ENCODE results near the gene HCN1.

DNA sequence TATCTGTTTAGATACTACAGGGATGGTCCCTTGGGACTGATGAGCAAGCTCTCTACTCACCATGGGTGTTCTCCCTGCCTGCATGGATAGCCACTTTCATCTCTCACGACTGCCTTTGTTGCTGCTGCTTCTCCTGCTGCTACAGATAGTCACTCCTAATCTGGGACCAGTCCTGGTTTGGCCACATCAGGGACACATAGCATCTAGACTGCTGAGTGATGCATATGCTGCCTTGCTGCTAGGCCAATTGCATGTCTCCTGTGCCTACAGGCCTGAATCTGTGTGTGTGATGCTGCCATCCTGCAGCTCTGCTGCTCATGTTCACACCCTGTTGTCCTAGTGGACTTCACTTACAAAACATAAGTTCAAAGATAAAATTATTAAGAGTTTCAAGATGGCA is 297.1 kb downstream of the HCN1 start:
- TF ChIP-seq, protein P1, sequence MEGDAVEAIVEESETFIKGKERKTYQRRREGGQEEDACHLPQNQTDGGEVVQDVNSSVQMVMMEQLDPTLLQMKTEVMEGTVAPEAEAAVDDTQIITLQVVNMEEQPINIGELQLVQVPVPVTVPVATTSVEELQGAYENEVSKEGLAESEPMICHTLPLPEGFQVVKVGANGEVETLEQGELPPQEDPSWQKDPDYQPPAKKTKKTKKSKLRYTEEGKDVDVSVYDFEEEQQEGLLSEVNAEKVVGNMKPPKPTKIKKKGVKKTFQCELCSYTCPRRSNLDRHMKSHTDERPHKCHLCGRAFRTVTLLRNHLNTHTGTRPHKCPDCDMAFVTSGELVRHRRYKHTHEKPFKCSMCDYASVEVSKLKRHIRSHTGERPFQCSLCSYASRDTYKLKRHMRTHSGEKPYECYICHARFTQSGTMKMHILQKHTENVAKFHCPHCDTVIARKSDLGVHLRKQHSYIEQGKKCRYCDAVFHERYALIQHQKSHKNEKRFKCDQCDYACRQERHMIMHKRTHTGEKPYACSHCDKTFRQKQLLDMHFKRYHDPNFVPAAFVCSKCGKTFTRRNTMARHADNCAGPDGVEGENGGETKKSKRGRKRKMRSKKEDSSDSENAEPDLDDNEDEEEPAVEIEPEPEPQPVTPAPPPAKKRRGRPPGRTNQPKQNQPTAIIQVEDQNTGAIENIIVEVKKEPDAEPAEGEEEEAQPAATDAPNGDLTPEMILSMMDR (IDR thresholded peaks at IDR 0.05; ENCODE audit: insufficient read depth, low read length) = no peak
- no peak for TF ChIP-seq POLR2AphosphoS5 (IDR thresholded peaks at IDR 0.05; ENCODE audit: low read depth)

All from HL-60 (cell line).